ENCODE results near the gene TASOR2. TPM values are rescaled to one million over a fixed set of nuclear protein-coding genes. Genes with fewer than 3 reads are reported as not detected.

The TASOR2 gene
- total RNA-seq, 2 experiments from 2014 or later: 61.4 to 69.9 TPM

DNA sequence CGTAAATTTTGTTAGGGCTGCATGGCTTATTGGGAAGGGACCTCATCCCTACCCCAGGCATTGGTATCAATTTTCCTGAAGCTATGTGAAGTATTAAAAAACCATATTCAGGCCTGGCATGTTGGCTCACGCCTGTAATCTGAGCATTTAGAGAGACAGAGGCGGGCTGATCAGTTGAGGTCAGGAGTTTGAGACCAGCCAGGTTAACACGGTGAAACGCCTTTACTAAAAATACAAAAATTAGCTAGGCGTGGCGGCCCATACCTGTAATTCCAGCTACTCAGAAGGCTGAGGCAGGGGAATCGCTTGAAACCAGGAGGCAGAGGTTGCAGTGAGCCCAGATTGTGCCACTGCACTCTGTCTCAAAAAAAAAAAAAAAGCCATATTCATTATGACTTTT lies 7.1 kb downstream of the TASOR2 start:
- H3K27me3 Mint-ChIP-seq: no peaks in the 10 kb centered on the region
- DNase-seq (no peak), ATAC-seq (no peak)
- CTCF ChIA-PET: interaction anchor here (0.7 to 1.8 kb wide), 6 partner anchors 9 to 69 kb away, joined by 3 to 6 read pairs (median 4); no protein-coding TSS in a partner anchor
- H3K9me3 Mint-ChIP-seq: no peaks in the 10 kb centered on the region
- intact Hi-C loops (cut with micrococcal nuclease): no loop called here
- peak overlapping the region; percentile 49 for H3K27ac Mint-ChIP-seq
- peak overlapping the region; percentile 71 for H3K4me3 Mint-ChIP-seq
- POLR2A ChIA-PET: interaction anchor here (0.7 to 1.9 kb wide), 5 partner anchors 8 to 39 kb away, joined by 3 to 8 read pairs (median 3); no protein-coding TSS in a partner anchor
- TF ChIP-seq, protein P1, sequence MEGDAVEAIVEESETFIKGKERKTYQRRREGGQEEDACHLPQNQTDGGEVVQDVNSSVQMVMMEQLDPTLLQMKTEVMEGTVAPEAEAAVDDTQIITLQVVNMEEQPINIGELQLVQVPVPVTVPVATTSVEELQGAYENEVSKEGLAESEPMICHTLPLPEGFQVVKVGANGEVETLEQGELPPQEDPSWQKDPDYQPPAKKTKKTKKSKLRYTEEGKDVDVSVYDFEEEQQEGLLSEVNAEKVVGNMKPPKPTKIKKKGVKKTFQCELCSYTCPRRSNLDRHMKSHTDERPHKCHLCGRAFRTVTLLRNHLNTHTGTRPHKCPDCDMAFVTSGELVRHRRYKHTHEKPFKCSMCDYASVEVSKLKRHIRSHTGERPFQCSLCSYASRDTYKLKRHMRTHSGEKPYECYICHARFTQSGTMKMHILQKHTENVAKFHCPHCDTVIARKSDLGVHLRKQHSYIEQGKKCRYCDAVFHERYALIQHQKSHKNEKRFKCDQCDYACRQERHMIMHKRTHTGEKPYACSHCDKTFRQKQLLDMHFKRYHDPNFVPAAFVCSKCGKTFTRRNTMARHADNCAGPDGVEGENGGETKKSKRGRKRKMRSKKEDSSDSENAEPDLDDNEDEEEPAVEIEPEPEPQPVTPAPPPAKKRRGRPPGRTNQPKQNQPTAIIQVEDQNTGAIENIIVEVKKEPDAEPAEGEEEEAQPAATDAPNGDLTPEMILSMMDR (IDR thresholded peaks at IDR 0.05): no peak
- H3K36me3 Mint-ChIP-seq (ENCODE audit: low read depth): peaks cover 7% of the 10 kb centered on the region
- peaks cover 68% of the 10 kb centered on the region for H3K4me1 Mint-ChIP-seq (ENCODE audit: low read depth)

DNA sequence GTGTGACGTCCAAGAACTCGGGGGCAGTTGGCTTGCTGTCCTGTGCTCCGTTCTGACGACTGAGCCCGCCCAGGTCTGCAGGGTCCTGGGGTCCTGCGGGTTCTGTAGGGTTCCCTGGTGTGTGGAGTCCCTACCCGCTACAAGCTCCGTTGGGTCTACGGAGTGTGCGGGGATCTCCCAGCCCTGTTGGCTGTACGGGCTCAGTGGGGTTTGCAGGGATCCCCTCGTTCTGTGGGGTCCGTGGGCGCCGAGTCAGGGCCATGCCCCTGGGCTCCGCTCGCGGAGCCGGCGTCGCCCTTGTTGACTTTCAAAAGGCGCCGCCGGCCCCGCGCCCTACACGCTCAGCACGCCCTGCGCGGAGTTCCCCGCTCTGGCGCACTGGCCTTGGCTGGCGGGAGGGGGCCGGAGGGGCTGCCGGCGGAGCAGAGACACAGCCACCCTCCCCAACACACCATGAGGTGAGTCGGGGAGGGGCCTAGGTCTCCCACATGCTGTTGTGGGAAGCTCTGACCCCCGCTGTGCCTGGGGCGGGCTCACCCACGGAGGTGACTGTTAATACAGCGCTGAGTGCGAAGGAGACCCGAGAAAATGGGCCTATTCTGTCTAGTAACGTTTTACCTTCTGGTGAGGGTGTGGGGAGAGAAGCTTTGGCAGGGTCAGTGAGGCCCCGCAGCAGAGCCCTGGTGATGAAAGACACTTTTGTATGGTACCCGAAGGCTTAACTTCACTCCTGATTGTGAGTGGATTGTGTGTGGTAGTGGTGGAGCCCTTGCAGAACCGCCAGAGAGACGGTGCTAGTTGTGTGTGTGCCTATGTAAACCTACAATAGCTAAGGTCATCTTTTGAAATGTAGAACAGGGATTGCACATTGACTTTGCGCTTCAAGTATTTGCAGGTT lies 8.1 kb downstream of the TASOR2 start:
- peaks cover 7% of the 10 kb centered on the region for H3K36me3 Mint-ChIP-seq (ENCODE audit: low read depth)

GRCh38 chr10:5694573-5694972 lies 9.9 kb downstream of the TASOR2 start:
- peaks cover 5% of the 10 kb centered on the region for H3K36me3 Mint-ChIP-seq (ENCODE audit: low read depth)
- H3K4me1 Mint-ChIP-seq (ENCODE audit: low read depth): peaks cover 65% of the 10 kb centered on the region
- H3K4me3 Mint-ChIP-seq: no peak overlapping the region
- ChIA-PET POLR2A (interaction anchor here (0.6 to 1.5 kb wide), 2 partner anchors 14 to 119 kb away, joined by 3 read pairs; partner anchors contain the start of gene GDI2), CTCF (interaction anchor here (1.5 to 1.9 kb wide), 2 partner anchors 10 to 72 kb away, joined by 4 read pairs; no protein-coding TSS in a partner anchor)
- no peak overlapping the region for H3K27ac Mint-ChIP-seq
- H3K27me3 Mint-ChIP-seq: no peaks in the 10 kb centered on the region
- ATAC-seq: no peak
- intact Hi-C loops (cut with micrococcal nuclease): no loop called here
- TF ChIP-seq, protein P1 (IDR thresholded peaks at IDR 0.05): no peak
- DNase-seq: no peak
- H3K9me3 Mint-ChIP-seq: no peaks in the 10 kb centered on the region

More for the DNA sequence above, 8.1 kb downstream of the TASOR2 start:
- CTCF ChIA-PET: interaction anchor here (0.7 to 1.9 kb wide), 7 partner anchors 8 to 70 kb away, joined by 3 to 6 read pairs (median 4); no protein-coding TSS in a partner anchor
- Mint-ChIP-seq H3K4me1 (ENCODE audit: low read depth) (peaks cover 70% of the 10 kb centered on the region), H3K4me3 (peak overlapping the region; percentile 71), H3K27ac (peak overlapping the region; percentile 90), H3K9me3 (no peaks in the 10 kb centered on the region), H3K27me3 (no peaks in the 10 kb centered on the region)
- POLR2A ChIA-PET: interaction anchor here (0.7 to 1.9 kb wide), 11 partner anchors 8 to 197 kb away, joined by 3 to 8 read pairs (median 3); partner anchors contain the start of genes ANKRD16 and FBH1
- intact Hi-C loops (cut with micrococcal nuclease): no loop called here
- TF ChIP-seq, protein P1 (IDR thresholded peaks at IDR 0.05): no peak
- peak; percentile 87 for DNase-seq
- ATAC-seq: peak; percentile 92

- CTCF ChIA-PET: interaction anchor here (1.1 kb wide), 1 partner anchor 11 kb away, joined by 4 read pairs; no protein-coding TSS in a partner anchor
- ATAC-seq: no peak
- Mint-ChIP-seq H3K36me3 (ENCODE audit: low read depth) (peaks cover 4% of the 10 kb centered on the region), H3K4me1 (ENCODE audit: low read depth) (peaks cover 47% of the 10 kb centered on the region), H3K9me3 (no peaks in the 10 kb centered on the region), H3K27ac (no peak overlapping the region), H3K27me3 (no peaks in the 10 kb centered on the region), H3K4me3 (no peak overlapping the region)
- intact Hi-C loops (cut with micrococcal nuclease): no loop called here
- no peak for DNase-seq
- POLR2A ChIA-PET: no interaction called here
- TF ChIP-seq, protein P1 (IDR thresholded peaks at IDR 0.05): no peak
Observed at GRCh38 chr10:5697342-5697741, 12.7 kb downstream of the TASOR2 start.
